NCI-H1092 (cell line): ENCODE data around the gene ARHGAP10.
"Not testable (repeated sequence)": the region's sequence is repeated elsewhere in the genome, so short reads cannot be mapped to it uniquely, and the experiment has no call there.

Experiments
- DNase-seq: peaks from one replicate; lab custom pipeline; 2025; lab: John Stamatoyannopoulos, UW

The ARHGAP10 gene

DNA sequence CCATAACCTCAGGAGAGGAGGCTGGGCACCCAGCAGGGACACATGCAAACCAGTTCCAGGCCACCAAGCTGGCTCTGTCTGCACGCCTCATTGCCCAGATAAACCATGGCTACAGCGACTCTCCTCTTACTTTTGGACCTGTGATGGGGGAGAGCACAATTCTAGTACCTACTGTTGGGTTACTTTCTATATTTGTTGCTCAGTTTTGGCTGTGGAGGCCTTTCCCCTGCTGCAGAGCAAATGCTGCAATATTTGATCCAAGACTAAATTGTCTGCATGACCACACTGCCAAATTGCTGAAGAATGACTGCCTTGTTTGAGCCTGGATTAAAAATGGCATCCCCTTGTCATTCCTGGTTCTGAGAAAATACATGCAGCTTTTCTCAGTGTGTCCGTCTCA, 253.5 kb downstream of the ARHGAP10 start:
- no peak for DNase-seq

- DNase-seq = no peak
Observed at GRCh38 chr4:147987252-147987651, 255.4 kb downstream of the ARHGAP10 start.

GRCh38 chr4:147991543-147992283, 259.8 kb downstream of the ARHGAP10 start:
- DNase-seq = no peak

GRCh38 chr4:147994076-147994475, 262.2 kb downstream of the ARHGAP10 start:
- no peak for DNase-seq

DNA sequence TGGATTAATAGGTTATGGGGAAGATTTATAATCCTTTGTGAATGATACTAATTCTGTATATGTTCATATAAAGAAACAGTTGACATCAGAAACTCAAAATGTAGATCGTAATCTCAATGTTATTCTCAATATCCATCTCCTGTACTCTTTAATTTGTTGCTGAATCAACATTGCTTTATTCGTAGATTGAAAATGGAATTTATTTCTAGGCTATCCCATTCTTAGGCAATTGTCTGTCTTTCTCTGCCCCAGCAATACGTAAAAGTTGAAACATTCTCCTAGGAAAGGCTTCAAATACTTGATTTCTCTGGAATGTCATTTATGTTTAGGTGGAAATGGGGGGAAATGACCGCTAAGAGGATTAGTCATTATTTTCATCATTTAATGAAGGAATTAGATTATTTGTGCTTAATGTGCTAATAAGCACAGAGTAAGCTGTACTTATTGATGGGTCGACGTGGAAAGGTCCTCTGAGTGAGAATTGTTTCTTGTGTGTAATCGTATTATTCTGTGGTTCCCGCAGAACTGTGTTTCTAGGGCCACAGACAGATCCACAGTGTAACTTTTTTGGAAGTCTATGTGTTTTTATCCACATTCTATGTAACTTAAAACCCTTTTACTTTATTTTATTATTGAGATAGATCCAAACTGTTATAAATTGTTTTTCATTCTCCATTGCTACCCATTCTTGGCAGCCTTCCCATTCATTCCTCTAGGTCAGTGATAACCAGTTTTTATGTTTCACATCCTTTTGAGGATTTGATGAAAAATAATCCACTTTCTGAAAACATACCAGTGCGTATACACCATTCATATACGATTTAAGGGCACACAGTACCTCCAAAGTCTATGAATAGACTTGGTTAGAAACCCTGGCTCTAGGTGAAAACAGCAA, 262.9 kb downstream of the ARHGAP10 start:
- DNase-seq = no peak

DNA sequence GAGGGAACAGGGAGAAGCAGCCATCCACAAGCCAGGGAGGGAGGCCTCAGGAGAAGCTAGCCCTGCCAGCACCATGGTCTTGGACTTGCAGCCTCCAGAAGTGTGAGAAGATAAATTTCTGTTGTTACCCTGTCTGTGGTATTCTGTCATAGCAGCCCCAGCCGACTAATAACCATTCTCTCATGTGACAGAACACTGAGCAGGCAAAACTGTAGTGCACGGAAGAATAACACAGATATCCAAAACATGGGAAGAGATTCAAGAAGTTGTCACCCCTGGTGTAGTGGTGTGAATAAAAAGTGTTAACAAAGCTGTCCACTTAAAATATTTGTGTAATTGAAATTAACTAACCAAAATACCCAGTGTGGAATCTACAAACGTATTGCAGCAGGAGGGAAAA, 265.0 kb downstream of the ARHGAP10 start:
- DNase-seq = no peak

DNA sequence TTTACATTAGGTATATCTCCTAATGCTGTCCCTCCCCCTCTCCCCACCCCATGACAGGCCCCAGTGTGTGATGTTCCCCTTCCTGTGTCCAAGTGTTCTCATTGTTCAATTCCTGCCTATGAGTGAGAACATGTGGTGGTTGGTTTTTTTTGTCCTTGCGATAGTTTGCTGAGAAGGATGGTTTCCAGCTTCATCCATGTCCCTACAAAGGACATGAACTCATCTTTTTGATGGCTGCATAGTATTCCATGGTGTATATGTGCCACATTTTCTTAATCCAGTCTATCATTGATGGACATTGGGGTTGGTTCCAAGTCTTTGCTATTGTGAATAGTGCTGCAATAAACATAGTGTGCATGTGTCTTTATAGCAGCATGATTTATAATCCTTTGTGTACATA, 268.1 kb downstream of the ARHGAP10 start:
- not testable (repeated sequence) for DNase-seq

DNA sequence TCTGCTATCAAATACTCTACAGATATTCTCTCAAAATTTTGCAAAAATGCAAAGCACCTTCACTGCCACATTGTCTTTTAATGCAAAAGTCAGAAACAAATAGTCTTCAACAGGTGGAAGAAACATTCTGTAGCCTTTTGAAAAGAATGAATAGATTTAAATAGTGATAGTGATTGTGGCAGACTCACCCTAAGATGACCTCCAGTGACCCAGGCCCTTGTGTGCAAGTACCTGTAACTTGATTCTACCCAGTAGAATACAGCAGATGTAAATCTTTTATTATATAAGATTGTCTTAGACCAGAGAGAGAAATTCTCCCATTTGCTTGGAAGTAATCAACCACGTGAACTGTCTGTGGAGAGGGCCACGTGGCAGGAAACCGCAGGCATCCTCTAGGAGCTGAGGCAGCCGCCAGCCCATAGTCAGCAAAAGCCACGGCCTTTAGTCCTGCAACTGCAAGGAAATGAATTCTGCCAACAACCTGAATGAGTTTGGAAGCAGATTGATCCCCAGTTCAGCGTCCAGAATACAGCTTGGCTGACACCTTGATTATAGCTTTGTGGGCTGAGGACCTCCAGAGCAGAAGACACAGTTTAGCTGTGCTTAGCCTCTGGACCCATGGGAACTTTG, 272.5 kb downstream of the ARHGAP10 start:
- no peak for DNase-seq

DNA sequence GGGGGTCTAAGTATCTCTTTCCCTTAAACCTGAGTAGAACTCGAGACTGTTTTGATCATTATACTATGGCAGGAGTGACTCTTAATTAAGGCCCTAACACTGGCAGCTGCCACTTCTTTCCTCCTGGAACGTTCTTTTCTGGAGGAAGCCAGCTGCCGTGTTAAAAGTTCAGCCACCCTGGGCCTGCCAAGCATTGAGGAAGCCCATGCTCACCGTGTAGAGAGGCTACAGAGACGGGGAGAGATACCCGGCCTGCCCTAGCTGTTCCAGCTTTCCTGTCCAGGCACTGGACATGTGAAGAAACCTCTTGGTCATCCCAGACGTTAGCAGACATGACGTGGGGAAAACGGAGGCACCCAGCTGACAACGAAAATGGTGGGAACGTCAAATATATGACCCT, 274.1 kb downstream of the ARHGAP10 start:
- no peak for DNase-seq

DNA sequence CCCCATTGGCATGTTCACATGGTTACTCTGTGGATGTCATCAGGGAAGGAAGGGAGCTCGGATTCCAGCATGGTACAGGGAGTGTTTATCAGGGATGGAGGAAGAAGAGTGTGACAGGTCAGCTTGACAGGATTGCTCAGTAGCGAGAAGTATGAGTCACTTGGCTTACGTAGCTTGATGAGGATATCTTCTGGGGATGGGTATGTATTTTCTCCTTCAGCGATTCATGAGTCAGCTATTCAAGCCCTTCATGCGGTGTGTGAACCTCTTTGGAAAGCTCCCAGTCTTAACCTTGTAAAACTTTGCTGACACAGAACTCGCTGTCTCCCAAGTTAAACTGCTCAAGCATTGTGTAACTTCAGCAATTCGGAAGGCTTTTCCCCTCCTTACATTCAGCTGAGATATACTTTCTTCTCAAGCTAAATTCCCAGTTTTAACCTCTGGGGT, 275.4 kb downstream of the ARHGAP10 start:
- no peak for DNase-seq

- no peak for DNase-seq
Observed at GRCh38 chr4:148007792-148008191, 275.9 kb downstream of the ARHGAP10 start.

DNA sequence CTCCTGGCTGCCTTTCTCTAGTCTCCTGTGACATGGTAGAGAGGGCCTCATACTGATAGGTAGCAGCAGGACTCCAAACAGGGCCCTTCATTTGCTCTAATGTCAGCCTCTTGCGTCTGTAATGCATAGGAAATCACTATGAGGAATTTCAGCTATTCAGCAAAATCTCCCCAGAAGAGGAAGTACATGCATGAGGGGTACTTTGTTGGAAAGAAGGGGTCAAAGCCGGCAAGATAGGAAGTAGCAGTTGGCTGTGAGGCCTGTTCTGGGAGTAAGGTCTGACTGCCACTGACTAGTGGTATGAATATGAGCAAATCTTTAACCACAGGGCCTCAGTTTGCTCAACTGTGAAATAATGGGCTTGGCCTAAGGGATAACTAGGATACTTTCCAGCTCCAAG, 283.2 kb downstream of the ARHGAP10 start:
- DNase-seq = no peak

- DNase-seq = no peak
Observed at GRCh38 chr4:148015468-148015867, 283.6 kb downstream of the ARHGAP10 start.

GRCh38 chr4:148016063-148016637, 284.3 kb downstream of the ARHGAP10 start:
- DNase-seq = no peak

GRCh38 chr4:148017801-148018200, 285.9 kb downstream of the ARHGAP10 start:
- no peak for DNase-seq

DNA sequence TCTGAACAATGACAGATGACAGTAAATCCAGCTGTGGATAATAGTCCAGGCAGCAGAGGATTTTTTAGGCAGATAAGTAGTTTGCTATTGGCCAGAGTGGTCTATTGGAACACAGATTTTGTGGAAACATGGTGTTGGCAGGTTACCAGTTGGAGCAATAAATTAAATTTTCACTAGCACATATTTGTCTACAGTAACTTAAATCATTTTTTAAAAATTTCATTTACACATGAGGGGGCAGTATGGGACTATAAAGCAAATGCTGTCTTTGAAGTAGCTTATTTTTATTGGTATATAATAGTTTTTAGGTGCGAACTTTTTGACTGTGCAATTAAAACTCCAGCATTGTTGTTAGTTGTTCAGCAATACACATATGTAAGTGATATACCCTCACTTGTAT, 289.8 kb downstream of the ARHGAP10 start:
- DNase-seq = no peak

- no peak for DNase-seq
Observed at GRCh38 chr4:148022975-148023374, 291.1 kb downstream of the ARHGAP10 start.

- no peak for DNase-seq
Observed at GRCh38 chr4:148023512-148024181, 291.8 kb downstream of the ARHGAP10 start.

DNA sequence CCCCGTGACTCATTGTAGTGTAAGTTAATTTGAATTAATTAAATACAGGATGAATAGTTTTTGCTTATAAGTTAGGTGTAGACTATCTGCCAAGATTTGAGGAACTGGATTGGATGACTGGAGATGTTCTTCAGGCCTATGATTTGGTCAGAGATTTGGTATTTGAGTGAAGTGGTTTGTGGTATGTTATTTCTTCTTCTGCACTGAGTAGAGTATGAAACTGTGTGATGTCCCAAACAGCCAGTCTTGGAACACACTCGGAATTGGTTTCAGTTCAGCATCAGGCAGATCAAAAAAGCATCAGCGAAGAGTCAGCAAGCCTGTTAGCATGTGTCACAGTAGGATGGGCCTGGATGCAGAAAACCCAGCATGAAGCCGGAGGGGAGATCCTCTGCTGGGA, 294.1 kb downstream of the ARHGAP10 start:
- no peak for DNase-seq

GRCh38 chr4:148027201-148027600, 295.3 kb downstream of the ARHGAP10 start:
- DNase-seq = no peak

DNA sequence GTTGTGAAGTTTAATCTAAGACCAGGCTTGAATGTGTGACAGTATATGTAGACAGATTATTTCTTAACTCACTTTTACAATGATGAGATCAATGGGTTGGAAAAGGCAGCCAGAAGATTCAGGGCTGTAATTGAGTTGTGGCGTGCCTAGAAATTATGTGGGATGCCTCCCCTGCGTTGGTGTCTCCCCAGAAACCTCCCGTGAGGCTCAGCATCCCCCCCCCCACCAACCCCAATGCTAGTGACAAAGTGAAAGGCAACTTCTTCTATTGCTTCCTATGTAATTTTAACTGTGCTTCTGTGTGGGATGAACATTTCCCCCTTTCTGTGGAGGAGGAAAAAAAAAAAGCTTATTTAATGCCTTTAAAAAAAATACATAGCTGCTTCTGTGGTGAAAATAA, 297.9 kb downstream of the ARHGAP10 start:
- DNase-seq = no peak
